ENCODE results near the gene SAMD7. TPM values are rescaled to one million over a fixed set of nuclear protein-coding genes. Genes with fewer than 3 reads are reported as not detected.

Gene SAMD7
- total and polyA plus RNA-seq, 9 of the 15 experiments (the other 6 are each of a cell fraction or from before 2014, with no cell fraction given): not detected

DNA sequence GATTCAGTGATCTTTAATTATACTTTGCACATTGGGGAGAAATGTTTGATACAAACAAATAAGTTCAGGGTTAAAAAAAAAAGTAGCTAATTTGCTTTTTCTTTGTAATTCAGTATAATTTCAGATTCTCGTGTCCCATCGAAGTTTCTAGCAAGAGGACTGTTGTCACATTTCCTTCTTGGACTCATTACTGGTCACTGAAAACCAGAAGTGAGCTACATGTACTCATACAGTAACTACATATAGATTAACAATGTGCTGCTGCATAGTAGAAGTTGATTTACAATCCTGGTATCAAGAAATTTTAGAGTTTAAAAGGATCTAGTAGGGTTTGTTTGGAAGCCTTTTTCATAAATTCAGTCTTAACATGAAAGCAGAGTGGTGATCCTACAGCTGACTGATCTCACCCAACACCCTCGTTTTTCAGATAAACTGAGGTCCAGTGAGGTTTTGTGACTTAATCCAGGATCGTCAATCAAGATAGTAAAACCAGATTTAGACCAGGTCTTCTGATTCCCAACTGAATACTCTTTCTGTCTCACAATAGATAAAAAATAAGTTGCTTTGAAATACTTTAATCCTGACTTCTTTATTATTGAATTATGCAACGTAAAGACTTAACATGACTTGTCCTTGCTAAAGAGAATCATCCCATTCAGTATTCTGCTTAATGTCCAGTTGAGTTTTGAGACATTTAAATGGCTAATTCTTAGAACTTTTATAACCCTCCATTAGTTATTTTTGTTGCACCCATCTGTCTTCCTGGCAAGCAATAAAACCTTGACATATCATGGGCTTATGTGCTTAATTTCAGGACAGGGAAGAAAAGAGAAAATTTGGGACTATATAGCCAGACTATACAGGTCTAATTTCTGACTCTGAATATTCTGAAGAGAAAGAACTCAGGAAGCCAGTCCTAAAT lies 58.1 kb downstream of the SAMD7 start:
- H3K27ac ChIP-seq (ENCODE audit: extremely low read depth, low read depth, low read length): no peak overlapping the region
- no peak for FAIRE-seq
- peaks cover 83% of the 10 kb centered on the region for H3K79me2 ChIP-seq (ENCODE audit: control insufficient read depth, insufficient read depth, low read length)
- H3K9ac ChIP-seq (ENCODE audit: insufficient read depth in 1 of 2, low read depth in 2 of 2, low read length in 2 of 2): no peak overlapping the region
- H3K36me3 ChIP-seq (ENCODE audit: control insufficient read depth, insufficient read depth, low read length): peaks cover 46% of the 10 kb centered on the region
- 37% methylated on average over 5 of the region's 5 CpGs for whole genome bisulfite sequencing (ENCODE audit: insufficient coverage, low coverage, missing lambda C conversion rate)
- DNase-seq (ENCODE audit: extremely low read depth in 1 of 4, low spot score in 3 of 4): no peak
- no TSS peak for BruUV-seq (replicated peaks)
- in situ Hi-C loops (cut with MboI): loop anchor here (25.0 kb wide), 1 partner anchor 832 kb away; no protein-coding TSS in a partner anchor
- no peak overlapping the region for H3K4me2 ChIP-seq (ENCODE audit: insufficient read depth, low read length)
- no peak for TF ChIP-seq SOX6 (IDR thresholded peaks at IDR 0.05)
- TF ChIP-seq ZNF589 (CRISPR knock-in tag; IDR thresholded peaks at IDR 0.05; ENCODE audit: low read depth): no peak
- TF ChIP-seq, protein P1, sequence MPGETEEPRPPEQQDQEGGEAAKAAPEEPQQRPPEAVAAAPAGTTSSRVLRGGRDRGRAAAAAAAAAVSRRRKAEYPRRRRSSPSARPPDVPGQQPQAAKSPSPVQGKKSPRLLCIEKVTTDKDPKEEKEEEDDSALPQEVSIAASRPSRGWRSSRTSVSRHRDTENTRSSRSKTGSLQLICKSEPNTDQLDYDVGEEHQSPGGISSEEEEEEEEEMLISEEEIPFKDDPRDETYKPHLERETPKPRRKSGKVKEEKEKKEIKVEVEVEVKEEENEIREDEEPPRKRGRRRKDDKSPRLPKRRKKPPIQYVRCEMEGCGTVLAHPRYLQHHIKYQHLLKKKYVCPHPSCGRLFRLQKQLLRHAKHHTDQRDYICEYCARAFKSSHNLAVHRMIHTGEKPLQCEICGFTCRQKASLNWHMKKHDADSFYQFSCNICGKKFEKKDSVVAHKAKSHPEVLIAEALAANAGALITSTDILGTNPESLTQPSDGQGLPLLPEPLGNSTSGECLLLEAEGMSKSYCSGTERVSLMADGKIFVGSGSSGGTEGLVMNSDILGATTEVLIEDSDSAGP (CRISPR knock-in tag; IDR thresholded peaks at IDR 0.05): no peak
- TF ChIP-seq PYGO2 (tag; IDR thresholded peaks at IDR 0.05): no peak
- TF ChIP-seq ZNF12 (CRISPR knock-in tag; IDR thresholded peaks at IDR 0.05): no peak
- TF ChIP-seq PTRF (tag; IDR thresholded peaks at IDR 0.05): no peak
- TF ChIP-seq MEF2A (IDR thresholded peaks at IDR 0.05; ENCODE audit: control insufficient read depth, low read depth, low read length): no peak
- TF ChIP-seq NR2F6 (CRISPR knock-in tag; IDR thresholded peaks at IDR 0.05): no peak
- no peaks in the 10 kb centered on the region for H3K9me3 ChIP-seq (replicated peaks; ENCODE audit: control insufficient read depth, insufficient read depth, low read depth, low read length)
- intact Hi-C loops (cut with micrococcal nuclease): loop anchor here (5.0 kb wide), 1 partner anchor 207 kb away; no protein-coding TSS in a partner anchor
- no peaks in the 10 kb centered on the region for H3K9me1 ChIP-seq (ENCODE audit: control insufficient read depth, insufficient read depth, low read length)
- no peaks in the 10 kb centered on the region for H3K27me3 ChIP-seq (ENCODE audit: control insufficient read depth in 2 of 2, insufficient read depth in 2 of 2, low read length in 2 of 2)
- ATAC-seq: no peak
- ChIA-PET CTCF (ENCODE audit: low intra/inter-chr PET ratio) (no interaction called here), POLR2A (interaction anchor here (1.1 kb wide), 1 partner anchor 8 kb away, joined by 3 read pairs; no protein-coding TSS in a partner anchor)
- peaks cover 4 to 12% of the 10 kb centered on the region in 2 experiments; a peak in 4 of 5 replicates for H3K4me1 ChIP-seq (replicated peaks in 1 of 2; ENCODE audit: control insufficient read depth in 2 of 2, insufficient read depth in 2 of 2, low read length in 2 of 2)
- H4K20me1 ChIP-seq (replicated peaks; ENCODE audit: control insufficient read depth, insufficient read depth, low read length): peaks cover 6% of the 10 kb centered on the region; the same call in 1 of the 2 replicates
- no peak overlapping the region for H3K4me3 ChIP-seq
- H2AFZ ChIP-seq (ENCODE audit: low read depth, low read length): no peak overlapping the region

Data from K562 (cell line).